GM18505 (cell line): ENCODE data around the gene DNAAF9.

Experiments
- ATAC-seq: cut with Tn5 transposase; IDR thresholded peaks from one replicate; pipeline ENCODE4 v1.9.1; 2021; ENCODE audit not compliant: unreplicated experiment
- POLR2A ChIP-seq: IDR thresholded peaks from 4 replicates; pipeline ENCODE4 v1.6.1; 2011; ENCODE audit warnings: borderline replicate concordance; ENCODE audit not compliant: insufficient read depth, insufficient read length; ENCODE audit errors: extremely low read depth

DNAAF9 gene

DNA sequence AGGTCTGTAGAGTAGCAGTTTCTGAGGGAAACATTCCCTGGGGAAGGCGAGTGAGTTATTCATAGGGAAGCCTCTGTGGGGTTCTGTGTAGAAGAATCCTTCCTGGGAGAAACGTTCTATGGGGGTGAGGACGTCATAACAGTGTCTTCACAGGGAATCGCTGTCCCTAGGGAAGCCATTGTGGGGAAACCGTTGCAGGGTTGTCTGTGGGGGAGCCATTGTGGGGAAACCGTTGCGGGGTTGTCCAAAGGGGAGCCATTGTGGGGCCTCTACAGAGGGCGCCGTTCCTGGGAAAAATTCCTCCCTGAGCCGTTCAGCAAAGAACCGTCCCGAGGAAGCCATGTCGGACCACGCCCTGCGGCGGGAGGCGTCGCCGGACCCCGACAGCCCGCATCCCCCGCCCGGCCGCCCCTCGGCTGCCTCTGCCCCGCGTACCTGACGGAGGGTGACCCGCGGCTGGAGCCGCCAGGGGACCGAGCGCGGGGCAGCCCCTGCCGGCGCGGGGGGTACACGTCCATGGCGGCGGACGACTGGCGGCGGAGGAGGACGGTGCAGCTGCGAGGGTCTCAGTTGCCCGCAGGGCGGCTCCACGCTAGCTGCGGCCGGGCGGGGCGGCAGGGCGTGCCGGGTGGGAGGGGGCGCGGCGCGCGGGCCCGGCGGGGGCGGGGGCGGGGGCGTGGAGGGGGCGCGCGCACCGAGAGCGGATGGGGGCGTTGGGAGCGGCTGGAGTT is at the start of gene DNAAF9:
DNAAF9 (minus strand) TSS at position 630 of the 731 bp plus-strand sequence; CDS start at position 518, 112 bp downstream.
- TF ChIP-seq POLR2A: no peak
- peak; percentile 46 for ATAC-seq

DNA sequence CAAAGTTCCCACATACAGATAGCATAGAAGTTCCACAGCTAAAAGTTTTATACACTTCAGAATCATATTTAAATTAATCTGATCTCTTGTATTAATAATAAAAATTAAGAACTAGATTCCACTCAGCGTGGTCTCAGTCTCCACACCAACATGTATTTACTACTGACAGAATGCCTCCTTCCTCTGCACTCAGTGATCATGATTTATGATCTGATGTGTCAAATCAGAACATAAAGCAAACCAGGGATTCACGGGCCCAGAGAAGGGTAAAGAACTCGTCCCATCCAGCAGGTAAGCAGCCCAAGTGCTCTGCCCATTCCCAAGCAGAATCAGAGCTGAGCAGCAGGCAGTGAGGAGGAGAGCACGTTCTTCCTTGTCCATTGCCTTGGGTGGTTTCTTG is 49.2 kb upstream of the DNAAF9 start:
- TF ChIP-seq POLR2A: no peak
- ATAC-seq: no peak

DNA sequence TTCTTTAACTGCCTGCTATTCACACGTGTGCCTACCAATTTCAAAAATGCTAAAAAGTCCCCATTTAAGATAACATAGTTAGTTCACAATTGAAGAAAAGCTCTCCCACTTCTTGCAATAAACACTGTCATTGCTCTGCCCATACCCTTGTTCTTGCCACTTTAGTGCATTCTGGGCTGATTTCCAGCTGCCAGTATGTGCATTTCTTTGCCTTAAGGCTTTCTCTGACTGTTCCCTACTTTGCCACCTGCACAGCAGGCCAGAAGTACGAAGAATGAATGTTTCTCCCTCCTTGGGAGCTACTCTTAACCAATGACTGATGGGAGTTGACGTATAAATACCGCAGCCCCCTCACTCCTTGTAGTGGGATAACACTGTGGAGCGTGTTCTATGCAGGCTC is 47.4 kb upstream of the DNAAF9 start:
- ATAC-seq: no peak
- TF ChIP-seq POLR2A: no peak

DNA sequence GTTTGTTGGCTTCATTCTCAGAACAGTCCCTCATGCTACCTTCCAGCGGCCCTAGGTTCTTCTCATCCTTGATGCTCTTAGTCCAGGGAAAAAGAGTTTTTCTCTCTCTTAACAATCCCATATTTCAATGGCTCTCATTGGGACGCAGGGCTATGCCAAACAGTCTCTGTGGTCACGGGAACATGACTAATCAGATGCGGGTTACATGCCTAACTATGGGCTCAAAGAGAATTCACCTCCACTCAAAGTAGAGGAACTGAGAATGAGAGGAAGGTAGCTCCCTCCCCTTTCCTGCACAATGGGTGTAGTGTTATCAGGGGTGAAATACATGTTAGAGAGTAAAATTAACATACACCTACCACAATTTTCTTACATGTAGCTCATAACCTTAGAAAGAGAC is 45.2 kb upstream of the DNAAF9 start:
- no peak for TF ChIP-seq POLR2A
- ATAC-seq: no peak

DNA sequence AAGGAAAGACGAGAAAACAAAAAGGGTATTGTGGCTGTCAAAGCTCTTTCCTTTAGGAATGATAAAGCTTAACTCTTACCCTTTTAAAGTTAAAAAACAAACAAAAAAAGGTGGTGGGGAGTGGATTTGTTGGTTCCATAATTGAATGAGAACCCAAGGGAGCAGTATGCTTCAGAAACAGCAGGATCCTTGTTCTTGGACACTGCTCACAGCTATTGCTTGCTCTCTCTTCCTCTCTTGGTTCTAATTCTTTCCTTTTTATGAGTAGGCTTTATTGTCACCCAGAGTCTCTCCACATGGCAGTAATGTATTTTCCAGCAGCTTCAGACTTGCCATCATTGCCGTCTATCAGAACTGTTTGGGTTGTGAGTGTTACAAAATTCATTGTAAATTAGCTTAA is 44.7 kb upstream of the DNAAF9 start:
- no peak for ATAC-seq
- TF ChIP-seq POLR2A: no peak

- ATAC-seq: no peak
- TF ChIP-seq POLR2A: no peak
Observed at GRCh38 chr20:3449319-3449718, 41.9 kb upstream of the DNAAF9 start.

- TF ChIP-seq POLR2A: no peak
- ATAC-seq: no peak
Observed at GRCh38 chr20:3447321-3447720, 39.9 kb upstream of the DNAAF9 start.

GRCh38 chr20:3446779-3447178 is 39.3 kb upstream of the DNAAF9 start:
- no peak for TF ChIP-seq POLR2A
- no peak for ATAC-seq

DNA sequence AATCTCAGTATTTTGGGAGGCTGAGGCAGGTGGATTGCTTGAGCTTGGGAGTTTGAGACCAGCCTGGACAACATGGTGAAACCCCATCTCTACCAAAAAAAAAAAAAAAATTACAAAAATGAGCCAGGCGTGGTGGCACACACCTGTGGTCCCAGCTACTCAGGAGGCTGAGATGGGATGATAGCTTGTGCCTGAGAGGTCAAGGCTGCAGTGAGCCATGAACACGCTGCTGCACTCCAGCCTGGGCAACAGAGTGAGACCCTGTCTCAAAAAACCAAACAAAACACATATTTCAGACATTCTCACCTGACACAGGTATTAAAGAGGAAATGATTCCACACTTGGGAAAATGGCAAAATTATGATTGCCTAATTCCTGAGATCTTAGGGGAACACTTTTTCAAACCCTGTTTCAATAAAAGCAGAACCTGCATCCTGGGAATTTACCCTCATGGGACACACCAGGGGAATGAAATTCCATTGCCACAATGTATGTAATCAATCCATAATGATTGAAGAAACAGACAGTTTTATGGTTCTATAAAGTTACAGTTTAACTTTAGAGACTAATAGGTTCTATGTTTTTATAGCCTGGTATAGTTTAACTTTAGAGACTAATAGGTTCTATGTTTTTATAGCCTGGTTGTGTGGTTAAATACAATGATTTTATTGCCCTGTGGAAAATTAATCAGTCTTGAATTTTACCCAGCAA is 29.6 kb upstream of the DNAAF9 start:
- no peak for ATAC-seq
- no peak for TF ChIP-seq POLR2A

DNA sequence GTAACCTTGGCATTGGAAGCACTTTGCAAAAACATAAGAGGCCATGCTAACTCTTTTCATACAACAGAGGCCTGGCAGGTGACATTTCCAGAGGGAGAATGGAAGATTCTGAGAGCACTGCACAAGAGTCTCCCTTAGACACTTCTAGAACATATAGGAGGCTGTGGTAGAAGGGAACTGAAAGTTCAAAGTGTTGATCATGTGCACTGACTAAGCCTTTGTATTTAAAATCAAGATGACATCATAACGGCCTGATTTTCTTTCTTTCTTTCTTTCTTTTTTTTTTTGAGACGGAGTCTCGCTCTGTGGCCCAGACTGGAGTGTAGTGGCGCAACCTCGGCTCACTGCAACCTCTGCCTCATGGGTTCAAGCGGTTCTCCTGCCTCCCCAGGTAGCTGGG is 26.8 kb upstream of the DNAAF9 start:
- TF ChIP-seq POLR2A: no peak
- ATAC-seq: no peak

- TF ChIP-seq POLR2A: no peak
- ATAC-seq: no peak
Observed at GRCh38 chr20:3433744-3434143, 26.3 kb upstream of the DNAAF9 start.

GRCh38 chr20:3432844-3433243 is 25.4 kb upstream of the DNAAF9 start:
- no peak for TF ChIP-seq POLR2A
- ATAC-seq: no peak

GRCh38 chr20:3431109-3431508 is 23.6 kb upstream of the DNAAF9 start:
- TF ChIP-seq POLR2A: no peak

More at GRCh38 chr20:3431109-3431508, 23.6 kb upstream of the DNAAF9 start:
- no peak for ATAC-seq
